H1 (cell line): ENCODE data around the gene CSF2RB. TPM values are rescaled to one million over a fixed set of nuclear protein-coding genes. Genes with fewer than 3 reads are reported as not detected.

ENCODE experiments used
- CTCF ChIA-PET: fragments of 300-600 bp; sonication (Branson Sonifier 250); formaldehyde crosslinking; loops from one replicate; lab custom pipeline; 2021; ENCODE audit not compliant: partially characterized antibody; lab: Charles Lee
- POLR2A ChIA-PET: fragments of 300-600 bp; sonication (Branson Sonifier 250); formaldehyde crosslinking; loops from one replicate; lab custom pipeline; 2021; ENCODE audit warnings: inconsistent platforms; ENCODE audit not compliant: partially characterized antibody; lab: Charles Lee
- DNase-seq, 2 experiments: peaks; one replicate each; pipeline versions ENCODE4 v3.0.0 to v3.0.0-alpha.2; 2010 to 2022; ENCODE audit warnings: low spot score in 2 of 2, low read depth in 1 of 2, mixed read lengths in 1 of 2
- FAIRE-seq: peaks from 2 replicates; lab custom pipeline; 2011; peaks lifted over from hg19 to GRCh38; lab: Jason Lieb, UNC
- H2AFZ ChIP-seq: 2 replicates; pipeline ENCODE4 v1.8.1; 2012; ENCODE audit warnings: low read length, inconsistent platforms
- H2AK5ac ChIP-seq: 2 replicates; pipeline ENCODE4 v1.6.1; 2013; ENCODE audit warnings: low read depth, low read length
- H2BK120ac ChIP-seq: replicated peaks from 2 replicates; pipeline ENCODE3; 2013; ENCODE audit warnings: low read depth, low read length, inconsistent platforms
- H2BK12ac ChIP-seq: 2 replicates; pipeline ENCODE4 v1.6.1; 2013; ENCODE audit warnings: low read depth, low read length
- H2BK15ac ChIP-seq: 2 replicates; pipeline ENCODE4 v1.6.1; 2013; ENCODE audit warnings: low read length
- H2BK20ac ChIP-seq: 2 replicates; pipeline ENCODE4 v1.6.1; 2013; ENCODE audit warnings: low read length
- H2BK5ac ChIP-seq: 2 replicates; pipeline ENCODE4 v1.6.1; 2013; ENCODE audit warnings: low read depth, low read length
- H3K14ac ChIP-seq: 2 replicates; pipeline ENCODE4 v1.6.1; 2013; ENCODE audit warnings: inconsistent platforms; ENCODE audit not compliant: insufficient read length
- H3K18ac ChIP-seq: 2 replicates; pipeline ENCODE4 v1.6.1; 2013; ENCODE audit warnings: low read length; ENCODE audit errors: extremely low read depth
- H3K23ac ChIP-seq: 2 replicates; pipeline ENCODE4 v1.6.1; 2013; ENCODE audit warnings: inconsistent platforms; ENCODE audit not compliant: insufficient read length
- H3K23me2 ChIP-seq: 2 replicates; pipeline ENCODE4 v1.6.1; 2013; ENCODE audit warnings: low read depth, low read length
- H3K27ac ChIP-seq: 2 replicates; pipeline ENCODE4 v1.6.1; 2011; ENCODE audit warnings: low read depth, low read length, inconsistent platforms
- H3K27me3 ChIP-seq, 4 experiments: replicated peaks in 1 of 4; 1 replicate in 1 of 4; 2 replicates in 3 of 4; pipeline versions ENCODE4 v1.6.1 to v1.8.1; 2011 to 2013; ENCODE audit warnings: low read length in 3 of 4, mild to moderate bottlenecking in 3 of 4, inconsistent platforms in 2 of 4, mixed read lengths in 2 of 4, moderate library complexity in 1 of 4; ENCODE audit not compliant: control insufficient read depth in 3 of 4, insufficient read depth in 3 of 4; ENCODE audit errors: extremely low read depth in 1 of 4
- H3K36me3 ChIP-seq, 4 experiments: 2 replicates each; pipeline versions ENCODE4 v1.6.1 to v1.8.1; 2011 to 2013; ENCODE audit warnings: mild to moderate bottlenecking in 4 of 4, low read length in 3 of 4, moderate library complexity in 2 of 4, control low read depth in 1 of 4, inconsistent platforms in 1 of 4; ENCODE audit not compliant: insufficient read depth in 4 of 4, control insufficient read depth in 2 of 4
- H3K4ac ChIP-seq: replicated peaks from 2 replicates; pipeline ENCODE3; 2013; ENCODE audit warnings: low read length, low read depth, mixed read lengths, inconsistent platforms; ENCODE audit not compliant: insufficient read length
- H3K4me1 ChIP-seq, 4 experiments: replicated peaks in 1 of 4; 1 replicate in 1 of 4; 2 replicates in 3 of 4; pipeline versions ENCODE4 v1.6.1 to v1.8.1; 2011 to 2013; ENCODE audit warnings: low read length in 3 of 4, inconsistent platforms in 2 of 4, mixed read lengths in 1 of 4; ENCODE audit not compliant: insufficient read depth in 4 of 4, control insufficient read depth in 3 of 4
- H3K4me2 ChIP-seq, 2 experiments: 2 replicates each; pipeline versions ENCODE4 v1.6.1 to v1.8.1; 2011 to 2013; ENCODE audit warnings: low read depth in 2 of 2, low read length in 2 of 2, control low read depth in 1 of 2, inconsistent platforms in 1 of 2, mild to moderate bottlenecking in 1 of 2; ENCODE audit not compliant: insufficient read depth in 1 of 2
- H3K4me3 ChIP-seq, 4 experiments: fragments of 200-600, 300-600 bp in 1 of 4; sonication (generic), shearing (Covaris generic), sonication (Bioruptor Twin) in 1 of 4; 2 replicates each; pipeline versions ENCODE4 v1.5.1 to v1.8.1; 2011 to 2016; ENCODE audit warnings: low read length in 4 of 4, low read depth in 3 of 4, control low read depth in 2 of 4, inconsistent platforms in 2 of 4, mild to moderate bottlenecking in 2 of 4, mixed read lengths in 1 of 4, moderate library complexity in 1 of 4; ENCODE audit not compliant: insufficient read depth in 2 of 4; ENCODE audit errors: extremely low read depth in 1 of 4
- H3K56ac ChIP-seq: replicated peaks from 2 replicates; pipeline ENCODE3; 2013; ENCODE audit warnings: low read depth, mild to moderate bottlenecking, mixed read lengths, low read length, inconsistent platforms; ENCODE audit not compliant: insufficient read length
- H3K79me1 ChIP-seq: 2 replicates; pipeline ENCODE4 v1.6.1; 2013; ENCODE audit warnings: low read depth, low read length, control low read depth
- H3K79me2 ChIP-seq, 2 experiments: 2 replicates each; pipeline versions ENCODE4 v1.6.1 to v1.8.1; 2012 to 2013; ENCODE audit warnings: low read length in 2 of 2, mild to moderate bottlenecking in 2 of 2, inconsistent platforms in 1 of 2; ENCODE audit not compliant: insufficient read depth in 2 of 2, control insufficient read depth in 1 of 2
- H3K9ac ChIP-seq, 4 experiments: replicated peaks in 1 of 4; 1 replicate in 1 of 4; 2 replicates in 3 of 4; pipeline versions ENCODE4 v1.6.1 to v1.8.1; 2011 to 2013; ENCODE audit warnings: low read depth in 3 of 4, low read length in 3 of 4, control low read depth in 2 of 4, mild to moderate bottlenecking in 2 of 4, moderate library complexity in 2 of 4, inconsistent platforms in 1 of 4; ENCODE audit errors: extremely low read depth in 1 of 4
- H3K9me3 ChIP-seq, 2 experiments: 2 replicates each; pipeline versions ENCODE4 v1.6.1 to v1.8.1; 2012 to 2013; ENCODE audit warnings: mild to moderate bottlenecking in 2 of 2, moderate library complexity in 2 of 2, control low read depth in 1 of 2, inconsistent platforms in 1 of 2, low read depth in 1 of 2, low read length in 1 of 2, mixed read lengths in 1 of 2; ENCODE audit not compliant: insufficient read depth in 2 of 2
- H4K20me1 ChIP-seq, 2 experiments: replicated peaks in 1 of 2; 2 replicates each; pipeline versions ENCODE3 to v1.8.1; 2011 to 2013; ENCODE audit warnings: inconsistent platforms in 2 of 2, low read length in 2 of 2, mild to moderate bottlenecking in 1 of 2; ENCODE audit not compliant: insufficient read depth in 2 of 2, control insufficient read depth in 1 of 2
- H4K5ac ChIP-seq: 2 replicates; pipeline ENCODE4 v1.6.1; 2013; ENCODE audit warnings: low read length, low read depth, mixed read lengths, inconsistent platforms; ENCODE audit not compliant: insufficient read length
- H4K8ac ChIP-seq: 2 replicates; pipeline ENCODE4 v1.8.0; 2013; ENCODE audit warnings: mild to moderate bottlenecking, moderate library complexity, low read length, inconsistent platforms; ENCODE audit not compliant: insufficient read depth; ENCODE audit errors: extremely low read depth
- H4K91ac ChIP-seq: replicated peaks from 2 replicates; pipeline ENCODE3; 2013; ENCODE audit warnings: low read length, mixed read lengths, inconsistent platforms; ENCODE audit not compliant: insufficient read length
- BRCA1 ChIP-seq: IDR thresholded peaks from 2 replicates; pipeline ENCODE4 v1.6.1; 2012; ENCODE audit warnings: low read depth, low read length, improper control_type of control experiment
- CBX8 ChIP-seq: fragments of 300-800, 300-1000 bp; sonication (generic); IDR thresholded peaks from 2 replicates; pipeline ENCODE4 v1.7.1; 2016; ENCODE audit warnings: low read depth, low read length, borderline replicate concordance
- E2F6 ChIP-seq: IDR thresholded peaks from 2 replicates; pipeline ENCODE4 v1.6.1; 2012; ENCODE audit warnings: inconsistent platforms
- EP300 ChIP-seq, 2 experiments: IDR thresholded peaks; 1 replicate in 1 of 2; 2 replicates in 1 of 2; pipeline ENCODE4 v1.6.1; 2011 to 2012; ENCODE audit warnings: low read depth in 2 of 2, low read length in 2 of 2, mild to moderate bottlenecking in 2 of 2, borderline replicate concordance in 1 of 2, inconsistent platforms in 1 of 2, moderate library complexity in 1 of 2
- EZH2 ChIP-seq: fragments of 200-600 bp; sonication (generic); IDR thresholded peaks from 2 replicates; pipeline ENCODE4 v1.7.1; 2012; ENCODE audit warnings: low read depth, mild to moderate bottlenecking, moderate library complexity, low read length, inconsistent platforms; ENCODE audit not compliant: severe bottlenecking
- POLR2A ChIP-seq, 2 experiments: IDR thresholded peaks; 1 replicate in 1 of 2; 2 replicates in 1 of 2; pipeline ENCODE4 v1.6.1; 2011; ENCODE audit warnings: low read depth in 2 of 2, low read length in 2 of 2, mild to moderate bottlenecking in 2 of 2; ENCODE audit errors: control extremely low read depth in 1 of 2
- RAD21 ChIP-seq, 2 experiments: IDR thresholded peaks in 1 of 2; conservative IDR thresholded peaks in 1 of 2; 2 replicates each; pipeline ENCODE4 v1.6.1; 2011; ENCODE audit warnings: low read depth in 2 of 2, low read length in 2 of 2, improper control_type of control experiment in 1 of 2, inconsistent platforms in 1 of 2, mild to moderate bottlenecking in 1 of 2, moderate library complexity in 1 of 2
- RNF2 ChIP-seq: fragments of 200-900, 300-1000 bp; sonication (generic); IDR thresholded peaks from 2 replicates; pipeline ENCODE4 v1.7.1; 2016; ENCODE audit warnings: borderline replicate concordance, low read depth, mild to moderate bottlenecking, antibody characterized with exemption, low read length; ENCODE audit not compliant: poor library complexity, severe bottlenecking; ENCODE audit errors: missing control alignments
- SAP30 ChIP-seq: fragments of 300-600 bp; sonication (generic); IDR thresholded peaks from 2 replicates; pipeline ENCODE4 v1.7.1; 2012; ENCODE audit warnings: low read length, moderate library complexity, mild to moderate bottlenecking, inconsistent platforms; ENCODE audit not compliant: insufficient read depth, insufficient replicate concordance
- SUZ12 ChIP-seq: fragments of 200-600 bp; sonication (generic); IDR thresholded peaks from 2 replicates; pipeline ENCODE4 v1.6.1; 2012; ENCODE audit warnings: mild to moderate bottlenecking, inconsistent platforms, low read length, moderate library complexity, mixed read lengths
- TBP ChIP-seq: IDR thresholded peaks from 2 replicates; pipeline ENCODE4 v1.6.1; 2011; ENCODE audit warnings: low read depth, low read length, improper control_type of control experiment
- TCF12 ChIP-seq: IDR thresholded peaks from 2 replicates; pipeline ENCODE4 v1.6.1; 2011; ENCODE audit warnings: low read depth, mild to moderate bottlenecking, low read length
- WGBS, 2 experiments: shearing (Covaris generic) in 1 of 2; methylation state at CpG; one replicate each; pipeline versions ENCODE4 v1.1.6 to v1.1.7; 2013 to 2015; ENCODE audit warnings: low lambda C conversion rate in 2 of 2, mixed read lengths in 2 of 2, inconsistent platforms in 1 of 2, low coverage in 1 of 2, missing lambda C conversion rate in 1 of 2; ENCODE audit not compliant: insufficient replicate concordance in 2 of 2, insufficient coverage in 1 of 2, insufficient read length in 1 of 2; ENCODE audit errors: extremely low coverage in 1 of 2, missing lambda C conversion rate in 1 of 2; 5-methylcytosine and 5-hydroxymethylcytosine counted together
- polyA plus RNA-seq, 7 experiments: library from polyadenylated mRNA; depleted of rRNA in 3 of 7; stranded (reverse) in 5 of 7; unstranded in 2 of 7; fragments of >200 nt in 5 of 7; fragments of 200-250 nt in 2 of 7; gene quantifications; 1 replicate in 5 of 7; 2 replicates in 1 of 7; 4 replicates in 1 of 7; pipeline versions ENCODE4 v1.2.1 to v1.2.3, GENCODE V29; 2011 to 2013; ENCODE audit warnings: missing spikeins in 2 of 7, mixed read lengths in 2 of 7
- total RNA-seq: library from RNA; stranded (reverse); fragmentation: NEBNext Ultra II Directional; extraction: Animal tissue kit (Norgen Biotek cat#: 25700); gene quantifications from 2 replicates; pipeline ENCODE4 v1.2.1, GENCODE V29; 2021

The CSF2RB gene
- total and polyA plus RNA-seq, 2 of the 8 experiments (the other 6 are each of a cell fraction or from before 2014, with no cell fraction given), result not detected

- no peak overlapping the region for H2BK15ac ChIP-seq
- H3K14ac ChIP-seq, result no peak overlapping the region
- H3K18ac ChIP-seq, result no peak overlapping the region
- H4K5ac ChIP-seq, result no peak overlapping the region
- WGBS, 2 experiments, result 87% methylated on average over 6 of the region's 7 CpGs; no CpG with 5 or more reads in 1 of the 2 experiments
- POLR2A ChIA-PET, result no interaction called here
- peak overlapping the region; percentile 38; the same call in 1 of the 2 replicates for H4K8ac ChIP-seq
- H3K9ac ChIP-seq, result no peak overlapping the region
- no peaks in the 10 kb centered on the region for H3K79me2 ChIP-seq
- H3K27me3 ChIP-seq, result peaks cover 0 to 2% (median 0%) of the 10 kb centered on the region in 4 experiments; a peak in 1 of 7 replicates
- H4K20me1 ChIP-seq, result peaks cover 0 to 5% of the 10 kb centered on the region in 2 experiments
- no peak overlapping the region for H3K4ac ChIP-seq
- peaks cover 5% of the 10 kb centered on the region for H3K23me2 ChIP-seq
- H3K9me3 ChIP-seq, result no peaks in the 10 kb centered on the region; a peak in 1 of 4 replicates
- no peak overlapping the region for H3K23ac ChIP-seq
- no peak overlapping the region for H3K56ac ChIP-seq
- FAIRE-seq (no peak), DNase-seq (no peak)
- no peak overlapping the region for H3K27ac ChIP-seq
- no peak overlapping the region for H2BK5ac ChIP-seq
- no peak overlapping the region for H2BK120ac ChIP-seq
- no peak overlapping the region for H2AK5ac ChIP-seq
- H3K79me1 ChIP-seq, result no peaks in the 10 kb centered on the region
- no peak overlapping the region for H2BK20ac ChIP-seq
- H3K4me1 ChIP-seq, result peaks cover 0 to 9% (median 3%) of the 10 kb centered on the region in 4 experiments; a peak in 4 of 7 replicates
- peak overlapping the region; percentile 49 for H4K91ac ChIP-seq
- CTCF ChIA-PET, result interaction anchor here (1.9 kb wide), 1 partner anchor 9 kb away, joined by 6 read pairs; the partner anchor contains the start of gene CSF2RB
- no peak overlapping the region for H2AFZ ChIP-seq
- no peak overlapping the region for H2BK12ac ChIP-seq
- H3K36me3 ChIP-seq, result no peaks in the 10 kb centered on the region
- H3K4me3 ChIP-seq, result no peak overlapping the region
- no peak overlapping the region for H3K4me2 ChIP-seq
- no peak for TF ChIP-seq SUZ12
- no peak for TF ChIP-seq TBP
- TF ChIP-seq SAP30, result no peak
- no peak for TF ChIP-seq EP300 (IDR thresholded peaks at IDR 0.05; ENCODE audit: borderline replicate concordance in 1 of 2, low read depth in 2 of 2, low read length in 2 of 2)
- no peak for TF ChIP-seq RNF2
- no peak for TF ChIP-seq RAD21 (IDR thresholded peaks at IDR 0.05 in 1 of 2, conservative IDR thresholded peaks at IDR 0.05 in 1 of 2; ENCODE audit: low read depth in 2 of 2, low read length in 2 of 2)
- TF ChIP-seq POLR2A (IDR thresholded peaks at IDR 0.05; ENCODE audit: control extremely low read depth in 1 of 2, low read depth in 2 of 2, low read length in 2 of 2), result no peak
- no peak for TF ChIP-seq EZH2
- no peak for TF ChIP-seq CBX8
- TF ChIP-seq TCF12, result no peak
- TF ChIP-seq BRCA1, result no peak
- no peak for TF ChIP-seq E2F6
These were observed 9.3 kb downstream of the CSF2RB start for GRCh38 chr22:36922711-36923110.
